GM18873 (cell line): ENCODE measurements around the gene ITPRID1.
"Not testable (repeated sequence)": the region's sequence is repeated elsewhere in the genome, so short reads cannot be mapped to it uniquely, and the experiment has no call there.

Source experiments
- ATAC-seq: cut with Tn5 transposase; IDR thresholded peaks from one replicate; pipeline ENCODE4 v1.9.1; 2021; ENCODE audit warnings: mild to moderate bottlenecking, moderate library complexity, moderate number of reproducible peaks; ENCODE audit not compliant: unreplicated experiment, low FRiP score

Gene ITPRID1

GRCh38 chr7:31512166-31512565 is 1.7 kb upstream of the ITPRID1 start:
- ATAC-seq = no peak

DNA sequence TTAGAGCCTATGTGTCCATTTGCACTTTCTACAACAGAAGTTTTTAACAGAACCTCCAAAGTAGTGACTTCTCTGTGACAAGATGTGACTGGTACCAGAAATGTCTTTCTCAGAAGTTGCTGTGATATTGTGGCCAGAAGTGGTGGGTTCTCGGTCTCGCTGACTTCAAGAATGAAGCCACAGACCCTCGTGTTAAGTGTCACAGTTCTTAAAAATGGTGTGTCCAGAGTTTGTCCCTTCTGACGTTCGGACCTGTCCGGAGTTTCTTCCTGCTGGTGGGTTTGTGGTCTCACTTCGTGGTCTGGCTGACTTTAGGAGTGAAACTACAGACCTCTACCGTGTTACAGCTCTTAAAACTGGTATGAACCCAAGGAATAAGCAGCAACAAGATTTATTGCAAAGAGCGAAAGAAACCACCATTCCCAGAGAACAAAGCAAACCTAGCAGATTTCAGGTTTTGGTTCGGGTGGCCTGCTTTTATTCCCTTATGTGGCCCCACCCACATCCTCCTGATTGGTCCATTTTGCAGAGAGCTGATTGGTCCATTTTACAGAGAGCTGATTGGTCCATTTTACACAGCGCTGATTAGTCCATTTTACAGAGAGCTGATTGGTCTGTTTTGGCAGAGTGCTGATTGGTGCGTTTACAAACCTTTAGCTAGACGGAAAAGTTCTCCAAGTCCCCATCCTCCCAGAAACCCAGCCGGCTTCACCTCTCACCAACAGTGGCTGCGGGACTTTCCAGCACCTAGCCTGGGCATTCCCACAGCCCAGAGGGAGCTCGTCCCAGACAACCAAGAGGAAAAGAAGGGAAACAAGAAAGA is 3.0 kb downstream of the ITPRID1 start:
- ATAC-seq = no peak

DNA sequence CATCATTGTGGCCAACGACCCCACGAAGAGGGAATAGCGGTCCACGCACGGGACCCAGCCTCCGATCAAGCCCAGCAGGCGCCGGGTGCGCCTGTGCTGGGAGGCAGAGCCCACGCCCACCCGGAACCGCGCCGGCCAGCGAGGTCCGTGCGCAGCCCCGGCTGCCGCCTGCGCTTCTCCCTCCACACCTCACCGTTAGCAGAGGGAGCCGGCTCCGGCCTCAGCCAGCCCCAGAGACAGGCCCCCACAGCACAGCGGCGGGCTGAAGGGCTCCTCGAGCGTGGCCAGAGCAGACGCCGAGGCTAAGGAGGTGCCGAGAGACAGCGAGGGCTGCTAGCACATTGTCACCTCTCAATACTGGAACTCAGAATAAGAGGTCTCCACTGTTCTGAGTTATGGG is 3.6 kb downstream of the ITPRID1 start:
- ATAC-seq = no peak

GRCh38 chr7:31518766-31519165 is 4.9 kb downstream of the ITPRID1 start:
- no peak for ATAC-seq

DNA sequence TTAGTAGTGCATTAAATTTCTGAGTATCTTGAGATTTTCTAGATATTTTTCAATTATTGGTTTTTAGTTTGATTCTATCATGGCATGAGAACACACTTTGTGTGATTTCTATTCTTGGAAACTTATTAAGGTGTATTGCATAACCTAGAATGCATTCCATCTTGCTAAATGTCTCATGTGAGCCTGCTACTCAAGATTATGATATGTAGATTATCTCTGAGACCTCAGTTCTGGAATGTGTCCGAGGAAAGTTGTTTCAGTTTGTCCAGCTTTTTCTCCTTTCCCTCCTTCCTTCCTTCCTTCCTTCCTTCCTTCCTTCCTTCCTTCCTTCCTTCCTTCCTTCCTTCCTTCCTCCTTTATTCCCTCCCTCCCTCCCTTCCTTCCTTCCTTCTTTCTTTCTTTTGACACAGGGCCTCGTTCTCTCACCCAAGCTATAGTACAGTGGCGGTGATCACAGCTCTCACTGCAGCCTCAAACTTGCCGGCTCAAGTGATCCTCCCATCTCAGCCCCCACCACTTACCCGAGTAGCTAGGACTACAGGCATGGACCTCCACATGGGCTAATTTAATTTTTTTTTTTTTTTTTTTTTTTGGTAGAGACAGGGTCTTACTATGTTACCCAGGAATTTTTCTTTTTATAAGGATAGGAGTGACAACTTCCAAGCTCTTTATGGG is 7.6 kb downstream of the ITPRID1 start:
- ATAC-seq = no peak

DNA sequence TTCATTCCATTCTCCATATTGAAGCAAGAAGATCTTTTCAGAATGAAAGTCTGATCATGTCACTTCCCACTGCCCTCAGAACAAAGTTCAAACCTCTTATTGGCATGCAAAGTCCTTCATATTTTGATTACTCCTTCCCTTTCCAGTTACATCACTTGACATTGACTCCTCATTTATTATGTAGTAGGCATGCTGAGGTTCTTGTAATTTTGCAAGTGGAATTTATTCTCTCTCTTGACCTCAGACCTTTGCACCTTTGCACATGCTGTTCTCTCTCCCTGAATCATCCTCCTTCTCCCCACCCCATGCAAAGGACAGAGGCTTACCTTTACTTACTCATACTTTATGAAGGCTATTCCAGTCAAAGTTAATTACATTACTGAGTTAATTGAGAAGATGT is 13.0 kb downstream of the ITPRID1 start:
- no peak for ATAC-seq

DNA sequence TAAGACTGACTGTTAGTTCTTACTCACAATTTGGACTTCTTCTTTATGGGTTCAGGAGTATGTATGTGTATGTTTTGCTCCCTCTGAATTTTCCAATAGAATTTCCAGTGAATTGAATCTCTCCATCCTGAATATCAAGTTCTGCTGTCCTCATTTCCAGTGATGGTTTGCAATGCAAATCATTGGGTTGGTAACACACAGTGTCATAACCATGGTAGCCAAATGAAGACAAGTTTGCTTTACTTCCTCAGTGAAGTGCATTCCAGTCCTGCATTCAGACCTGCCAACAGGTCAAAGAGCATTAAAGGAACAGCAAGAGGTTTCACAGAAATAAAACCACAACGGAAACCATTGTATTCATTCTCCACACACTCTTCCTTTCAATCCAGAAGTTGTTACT is 15.2 kb downstream of the ITPRID1 start:
- ATAC-seq = no peak

DNA sequence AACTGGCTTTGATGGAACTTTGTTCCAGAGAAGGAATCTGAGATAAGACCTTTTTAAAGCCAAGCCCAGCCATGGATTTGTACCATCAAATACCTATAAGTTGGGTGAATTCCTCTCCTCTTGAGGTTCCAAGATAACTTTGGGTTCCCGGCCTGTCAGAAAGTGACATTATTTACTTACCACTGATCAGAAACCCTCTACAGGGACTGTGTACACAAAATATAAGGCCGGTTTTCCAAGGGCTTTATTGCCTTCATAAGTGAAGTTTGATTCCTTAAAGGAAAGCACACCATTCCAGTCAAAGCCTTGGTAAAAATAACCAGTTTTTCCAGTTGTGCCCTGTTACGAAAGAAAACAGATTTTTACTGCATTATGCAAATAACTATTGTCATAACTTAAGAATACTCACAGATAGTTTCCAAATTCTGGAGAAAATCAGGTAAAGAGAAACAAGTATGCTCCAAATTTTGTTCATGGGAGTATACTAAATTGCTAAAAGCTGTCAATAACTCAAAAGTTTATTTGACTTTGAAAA is 26.8 kb downstream of the ITPRID1 start:
- not testable (repeated sequence) for ATAC-seq

DNA sequence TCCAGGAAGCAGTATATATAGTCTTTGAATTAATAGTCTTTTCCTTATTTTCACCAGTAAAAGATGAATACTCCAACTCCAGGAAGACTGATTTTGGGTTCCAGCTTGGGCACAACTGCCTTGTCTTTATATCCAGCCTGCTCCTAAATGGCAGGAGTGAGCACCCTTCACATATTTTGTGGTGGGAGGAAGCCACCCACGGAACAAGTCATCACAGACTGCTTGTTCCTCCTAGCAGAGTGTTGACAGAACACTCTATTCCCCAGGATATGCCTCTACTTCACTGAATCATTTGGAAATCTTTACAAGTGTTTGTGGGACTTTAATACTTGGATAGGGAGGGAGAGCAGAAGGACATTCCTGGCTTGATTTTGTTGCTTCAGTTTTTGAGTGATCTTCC is 31.7 kb downstream of the ITPRID1 start:
- ATAC-seq = no peak

GRCh38 chr7:31549611-31550010 is 35.7 kb downstream of the ITPRID1 start:
- no peak for ATAC-seq

- ATAC-seq = no peak
Measured at GRCh38 chr7:31550432-31550831, 36.5 kb downstream of the ITPRID1 start.

DNA sequence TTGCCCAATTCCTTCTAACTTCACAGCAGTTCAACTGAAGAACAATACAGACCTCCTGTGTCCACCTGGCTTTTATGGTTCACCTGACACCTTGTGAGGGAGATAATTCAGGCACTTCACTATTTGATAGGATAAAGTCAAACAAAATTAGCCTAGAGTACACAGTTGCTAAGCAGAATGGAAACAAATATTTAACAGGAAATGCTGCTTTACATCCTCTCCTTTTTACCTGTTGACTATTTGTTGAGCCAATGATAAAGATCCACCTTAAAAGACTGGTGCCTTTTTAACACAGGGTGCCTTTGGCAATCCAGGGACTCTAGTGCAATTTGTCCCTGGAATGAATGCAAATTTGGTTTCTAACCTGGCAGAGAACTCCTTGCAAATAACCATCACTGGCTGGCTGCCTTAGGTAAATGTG is 39.8 kb downstream of the ITPRID1 start:
- no peak for ATAC-seq

GRCh38 chr7:31562002-31562401 is 48.1 kb downstream of the ITPRID1 start:
- no peak for ATAC-seq

DNA sequence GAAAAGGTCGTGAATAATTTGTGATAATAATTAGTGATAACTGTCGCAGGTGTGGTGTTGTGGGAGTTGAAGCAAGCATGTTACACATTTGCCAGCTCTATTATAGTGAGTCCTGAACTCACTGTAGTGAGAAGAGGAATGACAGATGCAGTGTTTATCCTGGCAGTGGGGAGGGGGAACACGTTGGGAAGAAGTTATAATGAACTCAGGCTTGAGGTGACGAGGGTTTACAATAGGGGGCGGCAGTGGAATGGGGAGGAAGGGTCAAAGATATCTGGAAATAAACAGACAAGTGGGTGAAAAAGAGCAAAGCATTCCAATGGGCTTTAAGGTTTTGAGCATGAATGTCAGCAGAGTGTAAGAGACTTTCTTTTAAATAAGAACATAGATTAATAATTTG is 49.6 kb downstream of the ITPRID1 start:
- ATAC-seq = no peak

- ATAC-seq = no peak
Measured at GRCh38 chr7:31563951-31564350, 50.1 kb downstream of the ITPRID1 start.

GRCh38 chr7:31564661-31565060 is 50.8 kb downstream of the ITPRID1 start:
- no peak for ATAC-seq

DNA sequence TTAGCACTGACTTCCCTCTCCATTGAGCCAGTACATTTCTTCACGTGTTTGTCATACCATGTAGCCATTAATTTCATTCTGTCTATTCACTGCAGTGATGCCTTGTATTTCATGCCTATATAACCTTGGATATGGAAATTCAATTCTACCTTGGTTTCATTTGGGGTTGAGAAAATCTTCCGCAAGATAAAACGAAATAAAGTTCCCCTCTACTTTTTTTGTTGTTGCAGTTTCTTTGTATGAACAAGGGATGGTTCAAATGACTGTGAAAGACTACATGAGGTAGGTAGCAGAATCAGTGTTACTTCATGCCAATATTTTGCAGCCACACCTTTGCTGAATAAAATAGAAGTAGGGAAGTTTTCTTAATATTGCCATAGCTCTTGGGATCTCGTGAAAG is 55.6 kb downstream of the ITPRID1 start:
- ATAC-seq = no peak

GRCh38 chr7:31583526-31583925 is 69.6 kb downstream of the ITPRID1 start:
- no peak for ATAC-seq

DNA sequence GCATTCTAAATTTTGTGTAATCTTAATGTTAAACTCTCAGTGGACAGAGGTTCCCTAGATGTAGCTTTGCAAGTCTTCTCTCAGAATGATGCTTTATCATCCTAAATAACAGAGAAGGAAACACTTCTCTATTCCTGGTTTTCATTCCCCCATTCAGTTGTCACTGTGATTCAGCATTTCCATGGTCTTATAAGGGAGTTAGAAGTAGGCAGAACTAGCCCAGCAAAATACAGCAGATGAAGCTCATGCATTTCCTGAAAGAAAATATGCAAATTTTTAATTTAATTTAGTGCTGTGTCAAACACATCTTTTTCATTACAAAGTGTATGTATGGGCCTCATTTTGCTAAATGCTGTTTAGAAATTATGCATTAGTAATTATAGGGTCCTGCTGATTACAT is 70.1 kb downstream of the ITPRID1 start:
- ATAC-seq = no peak

DNA sequence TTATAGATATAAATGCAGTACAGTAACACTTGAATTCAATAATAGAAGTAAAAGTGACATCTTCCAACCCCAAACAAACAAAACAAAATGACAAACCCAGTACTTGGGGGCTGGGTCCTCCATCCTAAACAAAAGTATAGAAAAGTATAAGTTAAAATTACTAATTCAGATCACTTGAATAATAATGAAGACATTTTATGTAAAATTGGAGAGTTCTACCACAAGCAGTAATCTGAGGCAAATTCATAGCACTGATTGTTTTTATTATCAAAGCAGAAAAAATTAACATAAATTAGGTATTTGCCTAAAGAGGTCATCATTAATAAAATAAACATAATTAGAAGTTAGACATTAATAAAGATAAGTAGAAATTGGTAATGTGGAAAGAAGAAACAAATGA is 81.5 kb downstream of the ITPRID1 start:
- ATAC-seq = no peak

GRCh38 chr7:31602041-31602625 is 88.2 kb downstream of the ITPRID1 start:
- ATAC-seq = no peak
